ENCODE data around the gene PRR18.
A peak's percentile ranks its signal among the peaks of the same experiment; 100 is the strongest.
"Not testable (repeated sequence)": the region's sequence is repeated elsewhere in the genome, so short reads cannot be mapped to it uniquely, and the experiment has no call there.

The PRR18 gene, protein sequence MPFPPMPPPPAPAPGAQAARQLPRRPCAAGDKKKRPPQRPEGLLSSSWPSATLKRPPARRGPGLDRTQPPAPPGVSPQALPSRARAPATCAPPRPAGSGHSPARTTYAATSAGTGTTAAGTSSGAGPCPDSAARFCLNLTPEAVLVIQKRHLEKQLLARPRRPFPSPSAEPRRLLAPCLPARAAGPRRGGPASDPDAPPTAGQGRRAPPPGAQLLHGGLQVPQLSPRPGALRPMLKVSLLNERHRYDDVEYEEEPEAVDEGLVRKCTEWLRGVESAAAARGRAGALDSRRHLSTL
- total RNA-seq, result 0 to 0.04 (median 0) reads per million in 3 experiments

DNA sequence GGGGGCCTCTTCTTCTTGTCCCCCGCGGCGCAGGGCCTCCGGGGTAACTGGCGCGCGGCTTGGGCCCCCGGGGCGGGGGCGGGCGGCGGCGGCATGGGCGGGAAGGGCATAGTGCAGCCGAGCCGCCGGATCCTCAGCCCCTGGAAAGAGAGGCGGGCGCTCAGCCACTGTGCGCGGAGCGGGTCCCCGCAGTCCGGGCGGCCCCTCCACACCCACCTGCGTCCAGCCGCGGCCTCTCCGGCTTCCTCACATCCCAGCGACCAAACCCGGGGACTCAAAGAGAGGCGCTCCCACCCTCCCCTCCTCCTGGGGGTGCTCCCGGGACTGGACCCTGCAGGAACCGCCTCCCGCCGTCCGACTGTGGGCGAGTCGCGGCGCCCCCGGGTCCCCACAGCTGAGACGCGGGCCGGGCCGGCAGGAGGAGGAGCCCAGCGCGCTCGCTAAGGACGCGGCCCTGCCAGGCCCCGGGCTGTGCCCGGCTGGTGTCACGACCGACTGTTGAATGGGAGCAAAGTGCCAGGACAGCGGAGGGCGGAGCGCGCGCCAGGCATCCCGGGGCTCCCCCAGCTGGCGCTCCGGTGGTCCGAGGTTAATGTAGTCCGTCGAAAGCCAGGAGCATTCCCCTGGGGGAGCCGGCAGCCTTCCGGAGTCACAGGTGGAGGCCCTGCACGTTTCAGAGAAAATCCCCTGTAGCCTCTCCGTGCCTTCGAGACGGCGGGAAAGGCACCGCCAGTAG lies at the start of gene PRR18:
PRR18 (minus strand) TSS at position 360 of the 736 bp plus-strand sequence; CDS start at position 110, 250 bp downstream.
- no peak for DNase-seq

- DNase-seq, result no peak
These were observed 47.4 kb upstream of the PRR18 start for GRCh38 chr6:166355552-166355951.

DNA sequence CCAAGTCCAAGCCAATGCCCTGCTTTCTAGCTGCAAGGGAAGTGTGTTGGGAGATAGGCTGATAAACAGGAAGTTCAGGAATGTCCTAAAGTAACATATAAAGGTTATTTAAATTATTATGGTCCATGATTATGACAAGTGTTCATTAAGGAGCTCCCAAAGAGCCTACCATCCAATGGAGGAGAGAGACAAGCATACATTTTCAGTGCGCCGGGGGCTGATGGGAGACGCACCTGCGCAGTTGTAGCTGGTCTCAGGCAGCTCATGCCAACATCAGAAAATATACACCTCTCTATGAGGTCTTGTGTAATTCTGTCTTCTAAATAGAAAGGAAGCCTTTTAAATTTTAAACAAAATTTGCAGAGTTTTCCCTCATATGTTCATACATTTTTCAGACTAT lies 46.8 kb upstream of the PRR18 start:
- no peak for DNase-seq

DNA sequence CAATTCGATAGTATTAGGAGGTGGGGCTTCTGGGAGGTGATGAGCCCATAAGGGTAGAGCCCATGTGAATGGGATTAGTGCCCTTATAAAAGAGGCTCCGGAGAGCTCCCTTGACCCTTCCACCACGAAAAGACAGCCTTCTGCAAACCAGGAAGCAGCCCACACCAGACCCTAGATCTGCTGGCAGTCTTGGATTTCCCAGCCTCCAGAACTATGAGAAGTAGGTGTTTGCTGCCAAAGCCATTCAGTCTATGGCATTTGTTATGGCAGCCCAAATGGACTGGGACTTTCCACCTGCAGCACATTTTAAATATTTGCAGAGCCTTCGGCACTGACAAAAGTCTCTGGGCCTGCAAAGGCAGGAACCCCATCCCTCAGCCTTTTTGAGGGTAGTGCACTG lies 46.0 kb upstream of the PRR18 start:
- no peak for DNase-seq

GRCh38 chr6:166353507-166353906 lies 45.3 kb upstream of the PRR18 start:
- no peak for DNase-seq

DNA sequence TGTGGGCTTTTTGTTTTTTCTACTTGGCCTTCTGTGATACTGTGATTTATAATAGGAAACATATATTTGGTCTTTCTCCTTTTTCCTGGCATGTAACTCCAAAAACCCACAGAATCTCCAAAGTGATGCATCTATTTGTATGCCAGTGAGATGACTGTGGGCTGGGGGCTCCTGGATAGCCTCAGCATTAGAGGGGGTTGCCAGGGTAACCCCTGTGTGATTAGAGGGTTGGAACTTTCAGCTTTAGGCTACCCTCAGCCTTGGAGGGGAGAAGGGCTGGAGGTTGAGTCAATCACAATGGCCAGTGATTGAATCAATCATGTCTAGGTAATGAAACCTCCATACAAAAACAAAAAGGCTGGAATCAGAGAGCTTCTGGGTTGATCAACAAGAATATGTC lies 44.7 kb upstream of the PRR18 start:
- DNase-seq, result no peak

DNA sequence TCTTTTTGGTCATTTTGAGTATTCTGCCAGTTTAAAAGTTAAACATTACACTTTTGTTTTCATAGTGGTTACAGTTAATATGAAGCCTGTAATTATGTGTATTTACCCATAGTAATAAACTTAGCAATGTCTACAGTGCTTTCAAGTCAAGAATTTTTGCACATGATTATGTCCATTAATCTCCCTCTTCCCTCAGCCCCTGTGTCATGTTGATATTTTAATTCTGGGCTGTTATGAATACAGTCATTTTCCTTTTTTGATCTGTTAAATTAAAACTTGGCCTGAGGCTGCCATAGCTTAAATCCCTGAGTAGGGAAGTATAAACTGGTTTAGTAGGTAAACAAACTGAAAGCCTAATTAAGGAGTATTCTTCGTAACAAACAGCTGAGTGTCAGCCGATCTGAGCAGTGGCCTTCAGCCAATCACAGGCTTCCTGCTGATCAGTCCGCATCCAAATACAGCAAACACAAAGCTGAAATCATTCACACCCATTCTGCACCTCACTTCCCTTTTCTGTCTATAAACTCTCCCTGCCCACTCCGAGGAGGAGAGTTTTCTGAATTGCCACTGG lies 43.6 kb upstream of the PRR18 start:
- no peak for DNase-seq

GRCh38 chr6:166348305-166348949 lies 40.2 kb upstream of the PRR18 start:
- DNase-seq, result no peak

GRCh38 chr6:166346965-166347364 lies 38.8 kb upstream of the PRR18 start:
- no peak for DNase-seq

- no peak for DNase-seq
These were observed 38.3 kb upstream of the PRR18 start for GRCh38 chr6:166346449-166346848.

- DNase-seq, result not testable (repeated sequence)
These were observed 37.5 kb upstream of the PRR18 start for GRCh38 chr6:166345672-166346071.

DNA sequence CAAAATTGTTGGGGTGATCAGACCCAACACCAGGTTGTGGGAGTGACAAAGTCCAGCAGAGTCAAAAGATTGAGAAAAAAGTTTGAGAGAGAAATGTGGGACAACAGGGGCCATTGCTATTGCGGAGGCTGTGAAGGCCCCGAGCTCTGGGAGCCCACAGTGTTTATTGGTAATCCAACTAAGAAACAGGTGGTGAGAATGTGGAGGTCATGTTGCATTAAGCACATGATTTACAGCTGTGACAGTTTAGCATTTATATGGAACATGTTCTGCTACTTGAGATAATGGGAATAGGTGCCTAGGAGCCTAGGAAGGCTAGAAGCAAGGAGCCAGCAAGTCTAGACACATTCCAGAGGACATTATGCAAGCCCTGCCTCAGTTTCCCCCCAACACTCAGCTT lies 36.7 kb upstream of the PRR18 start:
- DNase-seq, result not testable (repeated sequence)

DNA sequence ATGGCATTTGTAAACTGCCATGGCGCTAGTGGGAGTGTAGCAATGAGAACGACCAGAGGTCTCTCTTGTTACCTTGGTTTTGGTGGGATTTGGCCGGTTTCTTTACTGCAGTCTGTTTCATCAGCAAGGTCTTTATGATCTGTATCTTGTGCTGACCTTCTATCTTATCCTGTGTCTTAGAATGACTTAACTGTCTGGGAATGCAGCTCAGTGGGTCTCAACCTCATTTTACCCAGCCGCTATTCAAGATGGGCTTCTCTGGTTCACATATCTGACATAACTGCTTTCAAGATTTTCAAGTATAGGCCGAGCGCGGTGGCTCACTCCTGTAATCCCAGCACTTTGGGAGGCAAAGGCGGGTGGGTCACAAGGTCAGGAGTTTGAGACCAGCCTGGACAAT lies 36.0 kb upstream of the PRR18 start:
- no peak for DNase-seq

DNA sequence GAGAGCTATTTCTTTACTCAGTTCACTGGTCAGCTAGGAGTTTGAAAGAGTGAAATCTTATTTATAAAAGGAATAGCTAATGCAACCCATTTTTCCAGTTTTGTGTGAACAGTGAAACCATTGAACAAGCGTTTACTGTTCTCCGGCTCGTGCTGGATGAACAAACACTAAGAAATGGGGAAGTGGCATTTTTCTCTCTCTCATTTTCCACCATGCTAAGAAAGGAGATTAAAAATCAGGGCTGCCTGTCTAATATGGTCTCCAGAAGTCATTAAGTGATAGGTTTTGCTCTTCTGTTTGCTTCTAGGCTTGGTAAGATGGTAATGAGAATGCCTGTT lies 34.9 kb upstream of the PRR18 start:
- no peak for DNase-seq

DNA sequence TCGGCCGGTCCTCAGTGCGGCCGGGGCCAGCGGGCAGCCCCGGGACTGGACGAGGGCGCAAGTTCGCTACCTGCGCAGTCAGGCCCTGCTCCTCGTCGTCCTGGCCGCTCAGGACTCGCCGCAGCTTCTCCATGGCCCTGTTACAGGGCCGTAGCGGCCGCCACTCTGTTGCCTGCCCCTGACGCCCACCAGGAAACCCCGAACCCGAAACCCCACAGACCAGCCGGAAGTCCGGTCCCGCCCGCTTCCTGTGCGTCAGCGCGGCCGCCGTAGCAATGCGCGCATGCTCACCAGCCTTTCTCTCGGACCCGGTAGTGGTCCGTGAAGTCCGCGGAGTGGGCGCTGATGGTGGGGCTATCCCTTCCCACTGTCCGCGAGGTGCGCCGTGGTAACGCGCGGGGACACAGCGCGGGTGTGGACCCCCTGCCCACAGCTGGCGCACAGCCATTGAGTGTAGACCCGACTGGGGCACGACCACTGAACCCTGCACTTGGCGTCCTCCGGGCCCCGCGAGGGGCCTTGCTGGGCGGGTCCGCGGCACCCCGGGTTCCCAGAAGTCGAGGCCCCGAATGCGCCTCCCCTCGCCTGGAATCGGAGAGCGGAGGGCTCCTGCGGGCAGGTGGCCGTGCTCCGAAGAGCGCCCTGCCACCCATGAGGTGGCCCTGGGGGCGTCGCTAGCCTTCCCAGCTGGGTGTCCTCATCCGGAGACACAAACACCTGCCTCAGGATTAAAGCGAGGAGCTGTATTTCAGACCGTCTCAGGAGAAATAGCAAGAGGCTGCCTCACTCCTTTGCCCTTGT lies 34.4 kb upstream of the PRR18 start, which contains the start of gene SFT2D1:
SFT2D1 (minus strand) TSS at position 197 of the 801 bp plus-strand sequence; CDS start at position 133, 64 bp downstream.
- DNase-seq, result peak; percentile 59

DNA sequence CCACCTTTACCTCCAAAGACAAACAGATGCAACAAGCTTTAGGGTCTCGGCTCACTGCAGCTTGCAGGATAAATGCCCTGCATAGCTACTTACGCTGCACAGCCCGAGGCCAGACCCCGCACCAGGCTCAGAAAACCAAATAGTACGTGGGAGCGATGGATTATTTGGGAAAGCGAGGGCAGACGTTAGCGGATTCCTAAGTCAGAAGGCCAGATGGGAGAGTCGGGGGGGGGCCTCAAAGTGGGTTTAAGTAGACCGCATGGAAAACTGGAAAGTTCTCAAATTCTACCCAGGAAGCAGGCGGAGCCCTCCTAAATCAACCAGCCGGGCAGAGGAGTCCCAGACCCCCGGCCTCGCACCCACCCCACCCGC lies 33.8 kb upstream of the PRR18 start:
- no peak for DNase-seq

DNA sequence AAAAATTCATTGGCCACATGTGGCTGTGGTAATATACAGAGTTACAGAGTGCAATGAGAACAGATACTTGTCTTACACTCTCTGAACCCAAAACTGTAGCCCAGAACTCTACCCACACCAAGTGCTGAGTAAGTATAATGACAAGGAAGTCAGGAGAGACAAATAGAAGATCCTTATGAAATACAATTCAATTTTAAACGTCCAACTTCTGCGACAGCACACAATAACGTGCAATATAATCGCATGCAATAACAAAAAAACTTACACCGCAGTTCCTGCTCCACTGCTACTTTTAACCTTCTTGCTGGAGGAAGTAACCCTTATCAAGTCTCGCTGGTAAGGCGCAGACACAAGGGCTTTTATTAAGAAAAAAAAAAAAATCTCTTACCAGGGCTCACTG lies 33.3 kb upstream of the PRR18 start:
- peak; percentile 32 for DNase-seq

DNA sequence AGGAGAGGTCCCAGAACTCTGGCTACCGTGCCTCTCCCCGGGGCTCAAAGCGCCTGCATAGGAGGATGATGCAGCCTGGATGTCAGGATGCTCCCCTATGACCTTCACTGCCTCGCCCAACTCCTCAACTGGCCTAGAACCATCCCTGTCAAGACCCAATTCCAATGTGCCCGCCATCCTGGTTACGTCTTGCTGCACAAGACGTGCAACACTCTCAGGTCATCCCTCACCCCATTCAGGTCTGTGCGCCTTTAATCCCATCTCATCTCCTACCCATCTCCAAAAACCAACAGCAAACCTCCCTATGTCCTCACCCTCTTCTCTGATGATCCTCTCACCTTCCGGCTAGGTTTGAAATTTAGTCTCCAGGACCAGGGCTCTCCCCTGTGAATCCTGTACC lies 30.7 kb upstream of the PRR18 start:
- DNase-seq, result no peak

DNA sequence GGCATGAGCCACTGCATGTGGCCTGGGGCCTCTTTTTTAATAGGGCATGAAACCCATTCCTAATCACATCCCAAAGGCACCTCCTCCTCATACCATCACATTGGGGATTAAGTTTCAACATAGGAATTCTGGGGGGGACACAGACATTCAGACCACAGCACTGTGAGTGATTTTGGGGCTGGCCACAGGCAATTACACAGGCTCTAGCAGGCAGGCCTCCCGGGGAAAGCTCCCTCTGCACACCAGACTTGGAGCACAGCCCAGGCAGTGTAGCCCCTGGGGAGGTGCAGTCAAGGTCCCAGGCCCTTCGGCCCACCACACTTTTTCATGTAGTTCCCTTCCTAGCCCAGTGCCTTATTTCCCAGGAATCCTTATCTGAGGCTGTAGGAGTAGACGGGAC lies 28.7 kb upstream of the PRR18 start:
- DNase-seq, result no peak

- DNase-seq, result no peak
These were observed 27.4 kb upstream of the PRR18 start for GRCh38 chr6:166335378-166336302.

GRCh38 chr6:166334878-166335277 lies 26.7 kb upstream of the PRR18 start:
- no peak for DNase-seq

All from central memory CD4-positive, alpha-beta T cell (primary cell).